Activated T-cell treated with anti-CD3 and anti-CD28 coated beads, Interleukin-2, amount 50 U/mL, for 24 hours (primary cell): ENCODE measurements around the gene SPDEF.

ENCODE experiments used
- DNase-seq: peaks from one replicate; pipeline ENCODE4 v3.0.0-alpha.2; 2020
- H3K27ac Mint-ChIP-seq: 2 replicates; pipeline ENCODE4 v1.8.0; 2020; ENCODE audit warnings: mild to moderate bottlenecking, mixed read lengths
- H3K27me3 Mint-ChIP-seq: 2 replicates; pipeline ENCODE4 v1.8.0; 2020; ENCODE audit warnings: mixed read lengths
- H3K36me3 Mint-ChIP-seq: 2 replicates; pipeline ENCODE4 v1.8.0; 2020; ENCODE audit warnings: low read depth, mixed read lengths
- H3K4me1 Mint-ChIP-seq: 2 replicates; pipeline ENCODE4 v1.8.0; 2020; ENCODE audit warnings: low read depth, mixed read lengths
- H3K4me3 Mint-ChIP-seq: 2 replicates; pipeline ENCODE4 v1.8.0; 2020; ENCODE audit warnings: mild to moderate bottlenecking, moderate library complexity, mixed read lengths
- H3K9me3 Mint-ChIP-seq: 2 replicates; pipeline ENCODE4 v1.8.0; 2020; ENCODE audit warnings: mixed read lengths

SPDEF gene

GRCh38 chr6:34574647-34575293, 18.6 kb upstream of the SPDEF start:
- no peak overlapping the region for H3K4me3 Mint-ChIP-seq
- no peaks in the 10 kb centered on the region for H3K36me3 Mint-ChIP-seq
- DNase-seq: no peak
- no peak overlapping the region for H3K27ac Mint-ChIP-seq
- no peaks in the 10 kb centered on the region for H3K9me3 Mint-ChIP-seq
- H3K27me3 Mint-ChIP-seq: no peaks in the 10 kb centered on the region
- H3K4me1 Mint-ChIP-seq: no peaks in the 10 kb centered on the region

DNA sequence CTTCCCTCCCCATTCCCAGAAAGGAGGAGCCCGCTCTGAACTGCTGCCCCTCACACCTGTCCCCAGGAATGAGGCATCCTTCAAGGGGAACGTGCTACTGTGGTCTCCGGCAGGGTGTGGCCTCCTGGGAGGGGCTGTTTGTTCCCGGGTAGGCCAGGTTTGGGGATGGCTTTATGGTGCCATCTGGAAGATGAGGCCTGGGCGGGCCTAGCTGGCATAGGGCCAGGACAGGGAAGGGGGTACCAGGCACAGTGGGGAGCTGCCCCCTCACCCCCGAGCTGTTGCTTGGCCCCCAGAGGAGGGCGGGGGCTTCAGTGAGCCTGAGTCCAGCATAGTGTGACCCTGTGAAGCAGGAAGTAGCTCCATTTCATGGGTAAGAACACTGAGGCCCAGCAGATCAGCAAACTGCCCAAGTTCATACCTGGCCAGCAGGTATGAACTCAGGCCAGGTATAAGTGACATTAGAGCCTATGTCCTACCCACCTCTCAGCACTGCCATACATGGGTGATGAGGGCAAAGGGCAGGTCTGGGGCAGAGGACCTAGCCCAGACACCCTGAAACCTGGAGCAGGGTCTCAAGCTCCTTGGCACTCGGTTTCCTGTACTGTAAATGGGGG, 17.5 kb upstream of the SPDEF start:
- Mint-ChIP-seq H3K4me1 (no peaks in the 10 kb centered on the region), H3K36me3 (no peaks in the 10 kb centered on the region), H3K9me3 (no peaks in the 10 kb centered on the region), H3K4me3 (no peak overlapping the region), H3K27me3 (peaks cover 3% of the 10 kb centered on the region), H3K27ac (no peak overlapping the region)
- DNase-seq: no peak

GRCh38 chr6:34572585-34572984, 16.5 kb upstream of the SPDEF start:
- no peaks in the 10 kb centered on the region for H3K36me3 Mint-ChIP-seq
- no peak overlapping the region for H3K27ac Mint-ChIP-seq
- no peaks in the 10 kb centered on the region for H3K9me3 Mint-ChIP-seq
- DNase-seq: no peak
- H3K4me3 Mint-ChIP-seq: no peak overlapping the region
- H3K27me3 Mint-ChIP-seq: peaks cover 9% of the 10 kb centered on the region
- no peaks in the 10 kb centered on the region for H3K4me1 Mint-ChIP-seq

- Mint-ChIP-seq H3K36me3 (no peaks in the 10 kb centered on the region), H3K4me3 (no peak overlapping the region), H3K9me3 (no peaks in the 10 kb centered on the region), H3K27me3 (peaks cover 12% of the 10 kb centered on the region), H3K4me1 (no peaks in the 10 kb centered on the region), H3K27ac (no peak overlapping the region)
- DNase-seq: no peak
Measured at GRCh38 chr6:34572021-34572420, 15.9 kb upstream of the SPDEF start.

DNA sequence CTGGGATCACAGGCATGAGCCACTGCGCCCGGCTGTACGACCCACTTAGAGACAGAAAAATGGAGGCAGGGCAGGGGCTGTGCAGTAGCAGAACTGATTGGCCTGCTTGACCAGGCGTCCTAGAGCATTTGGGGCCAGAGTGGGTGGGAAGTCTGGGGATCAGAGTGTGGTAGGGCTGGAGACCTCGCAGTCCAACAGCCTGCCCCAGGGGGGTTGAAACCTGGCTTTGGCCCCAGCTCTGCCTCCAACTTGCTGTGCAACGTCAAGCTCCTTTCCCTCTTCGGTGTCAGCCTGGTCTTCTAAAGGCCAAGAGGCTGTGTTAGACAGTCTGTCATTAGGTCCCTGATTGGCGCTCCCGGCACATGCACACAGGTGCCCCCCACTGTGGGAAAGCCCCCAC, 15.3 kb upstream of the SPDEF start:
- Mint-ChIP-seq H3K4me1 (no peaks in the 10 kb centered on the region), H3K27ac (no peak overlapping the region), H3K9me3 (no peaks in the 10 kb centered on the region), H3K27me3 (peaks cover 17% of the 10 kb centered on the region), H3K4me3 (no peak overlapping the region), H3K36me3 (no peaks in the 10 kb centered on the region)
- no peak for DNase-seq

- no peak overlapping the region for H3K27ac Mint-ChIP-seq
- H3K27me3 Mint-ChIP-seq: peaks cover 17% of the 10 kb centered on the region
Measured at GRCh38 chr6:34570066-34570833, 14.1 kb upstream of the SPDEF start.

GRCh38 chr6:34569361-34569973, 13.3 kb upstream of the SPDEF start:
- Mint-ChIP-seq H3K4me1 (no peaks in the 10 kb centered on the region), H3K4me3 (no peak overlapping the region), H3K36me3 (no peaks in the 10 kb centered on the region), H3K9me3 (no peaks in the 10 kb centered on the region), H3K27ac (no peak overlapping the region), H3K27me3 (peaks cover 17% of the 10 kb centered on the region)
- DNase-seq: no peak

More at GRCh38 chr6:34570066-34570833, 14.1 kb upstream of the SPDEF start:
- Mint-ChIP-seq H3K9me3 (no peaks in the 10 kb centered on the region), H3K4me3 (no peak overlapping the region), H3K36me3 (no peaks in the 10 kb centered on the region), H3K4me1 (no peaks in the 10 kb centered on the region)
- no peak for DNase-seq

DNA sequence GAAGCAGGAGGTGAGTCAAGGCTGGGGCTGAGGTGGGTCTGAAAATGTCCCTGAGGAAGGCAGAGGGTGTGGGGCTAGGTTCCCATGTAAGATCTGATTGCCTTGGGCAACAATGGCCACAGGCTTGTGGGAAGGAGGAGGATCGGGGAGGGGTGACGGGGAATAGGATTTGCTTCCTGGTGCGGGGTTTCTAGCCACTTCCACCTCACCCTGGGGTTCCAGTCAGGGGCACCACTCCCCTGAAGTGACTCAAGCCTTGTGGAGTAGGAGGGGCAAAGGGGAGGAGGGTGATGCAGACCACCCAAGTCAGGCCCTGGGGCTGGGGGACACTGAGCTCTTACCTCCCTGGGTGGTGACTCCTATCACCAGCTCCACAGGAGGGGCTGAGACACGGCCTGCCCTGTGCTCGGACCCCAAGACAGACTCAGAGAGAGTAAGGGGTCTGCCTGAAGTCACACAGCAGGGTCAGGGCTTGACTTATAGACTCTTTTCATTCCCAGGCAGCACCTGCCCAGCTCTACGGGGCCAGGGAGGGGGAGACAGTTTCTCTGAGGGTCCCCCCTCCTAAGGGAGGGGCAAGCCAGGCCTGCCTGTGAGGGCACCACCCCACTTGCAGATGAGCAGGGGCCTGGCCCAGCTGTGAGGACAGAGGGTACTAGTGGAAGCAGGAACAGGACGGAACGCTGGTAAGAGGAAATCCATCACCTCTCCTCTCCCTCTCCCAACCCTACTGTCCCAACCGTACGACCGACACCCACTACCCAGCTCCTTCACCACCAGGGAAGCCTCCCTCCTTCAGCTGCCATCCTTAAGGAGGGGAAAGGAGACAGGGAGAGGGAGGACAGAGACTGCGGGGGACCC, 12.4 kb upstream of the SPDEF start:
- Mint-ChIP-seq H3K27me3 (peaks cover 17% of the 10 kb centered on the region), H3K4me1 (no peaks in the 10 kb centered on the region), H3K4me3 (no peak overlapping the region), H3K36me3 (no peaks in the 10 kb centered on the region), H3K9me3 (no peaks in the 10 kb centered on the region), H3K27ac (no peak overlapping the region)
- DNase-seq: no peak

DNA sequence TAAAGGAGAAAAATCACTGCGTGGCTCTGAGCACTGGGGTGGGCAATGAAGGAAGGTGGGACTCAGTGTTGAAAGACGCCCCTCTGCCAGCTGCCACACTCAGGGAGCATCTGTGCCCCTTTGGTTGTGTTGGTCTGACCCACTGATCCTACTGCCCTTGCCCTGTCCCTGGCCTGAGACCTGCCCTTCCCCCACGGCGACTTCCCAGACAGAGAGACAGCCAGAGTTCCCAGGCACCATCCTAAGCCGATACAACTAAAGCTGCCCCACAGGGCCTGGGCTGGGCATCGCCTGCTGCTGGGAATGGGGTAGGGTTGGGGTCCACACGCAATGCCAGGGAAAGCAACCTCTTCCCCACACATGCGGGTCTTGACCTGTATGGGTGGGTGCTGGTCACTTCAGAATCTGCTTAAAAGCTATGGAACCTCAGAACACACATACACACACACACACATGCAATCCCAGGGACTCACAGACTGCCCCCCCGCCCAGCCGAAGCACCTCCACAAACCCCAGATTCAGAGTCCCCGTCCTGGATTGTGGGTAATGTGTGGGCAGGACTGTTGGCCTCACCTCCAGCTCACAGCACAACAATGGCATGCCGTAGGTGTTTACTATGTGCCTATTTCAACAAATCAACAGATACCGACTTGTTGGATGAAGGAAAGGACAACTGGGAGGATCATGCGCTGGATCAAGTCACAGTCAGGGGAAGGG, 10.9 kb upstream of the SPDEF start:
- H3K27ac Mint-ChIP-seq: no peak overlapping the region

GRCh38 chr6:34565722-34566137, 9.6 kb upstream of the SPDEF start:
- H3K36me3 Mint-ChIP-seq: no peaks in the 10 kb centered on the region
- peaks cover 17% of the 10 kb centered on the region for H3K27me3 Mint-ChIP-seq
- no peak overlapping the region for H3K4me3 Mint-ChIP-seq
- no peak overlapping the region for H3K27ac Mint-ChIP-seq
- DNase-seq: no peak
- no peaks in the 10 kb centered on the region for H3K4me1 Mint-ChIP-seq
- H3K9me3 Mint-ChIP-seq: no peaks in the 10 kb centered on the region

More for the DNA sequence above, 10.9 kb upstream of the SPDEF start:
- Mint-ChIP-seq H3K4me3 (no peak overlapping the region), H3K4me1 (no peaks in the 10 kb centered on the region), H3K9me3 (no peaks in the 10 kb centered on the region), H3K36me3 (no peaks in the 10 kb centered on the region), H3K27me3 (peaks cover 17% of the 10 kb centered on the region)
- DNase-seq: no peak

DNA sequence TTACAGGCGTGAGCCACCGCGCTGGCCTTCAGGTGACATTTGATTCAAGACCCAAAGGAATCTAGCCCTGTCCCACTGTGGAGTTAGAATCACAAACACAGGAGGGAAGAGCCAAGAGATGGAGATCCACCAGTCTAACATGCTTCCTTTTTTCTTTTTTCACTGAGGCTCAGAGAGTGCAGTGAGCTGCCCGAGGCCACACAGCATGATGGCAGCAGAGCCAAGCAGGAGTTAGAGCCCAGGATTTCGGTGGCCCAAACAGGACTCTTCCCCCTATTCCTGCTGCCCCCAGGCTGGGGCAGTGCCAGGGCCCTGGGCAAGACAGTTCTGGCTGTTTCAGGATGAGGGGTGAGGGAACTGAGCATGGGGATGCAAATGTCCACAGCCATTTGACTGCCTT, 8.1 kb upstream of the SPDEF start:
- H3K4me3 Mint-ChIP-seq: no peak overlapping the region

GRCh38 chr6:34563513-34563870, 7.4 kb upstream of the SPDEF start:
- no peak for DNase-seq
- no peaks in the 10 kb centered on the region for H3K9me3 Mint-ChIP-seq
- peaks cover 14% of the 10 kb centered on the region for H3K27me3 Mint-ChIP-seq
- H3K4me3 Mint-ChIP-seq: no peak overlapping the region
- no peak overlapping the region for H3K27ac Mint-ChIP-seq
- no peaks in the 10 kb centered on the region for H3K36me3 Mint-ChIP-seq
- no peaks in the 10 kb centered on the region for H3K4me1 Mint-ChIP-seq

More for the DNA sequence above, 8.1 kb upstream of the SPDEF start:
- no peak for DNase-seq
- Mint-ChIP-seq H3K27me3 (peaks cover 17% of the 10 kb centered on the region), H3K9me3 (no peaks in the 10 kb centered on the region), H3K27ac (no peak overlapping the region), H3K4me1 (no peaks in the 10 kb centered on the region), H3K36me3 (no peaks in the 10 kb centered on the region)

GRCh38 chr6:34562861-34563512, 6.9 kb upstream of the SPDEF start:
- no peaks in the 10 kb centered on the region for H3K9me3 Mint-ChIP-seq
- no peak overlapping the region for H3K27ac Mint-ChIP-seq
- H3K4me3 Mint-ChIP-seq: no peak overlapping the region
- no peaks in the 10 kb centered on the region for H3K36me3 Mint-ChIP-seq
- H3K27me3 Mint-ChIP-seq: peaks cover 9% of the 10 kb centered on the region
- H3K4me1 Mint-ChIP-seq: no peaks in the 10 kb centered on the region
- DNase-seq: no peak
